ENCODE results near the gene TRIM25. TPM values are rescaled to one million over a fixed set of nuclear protein-coding genes. Genes with fewer than 3 reads are reported as not detected.

TRIM25 gene
- polyA plus RNA-seq, 1 of the 3 experiments (the other 2 are of a cell fraction), result 17.1 TPM

DNA sequence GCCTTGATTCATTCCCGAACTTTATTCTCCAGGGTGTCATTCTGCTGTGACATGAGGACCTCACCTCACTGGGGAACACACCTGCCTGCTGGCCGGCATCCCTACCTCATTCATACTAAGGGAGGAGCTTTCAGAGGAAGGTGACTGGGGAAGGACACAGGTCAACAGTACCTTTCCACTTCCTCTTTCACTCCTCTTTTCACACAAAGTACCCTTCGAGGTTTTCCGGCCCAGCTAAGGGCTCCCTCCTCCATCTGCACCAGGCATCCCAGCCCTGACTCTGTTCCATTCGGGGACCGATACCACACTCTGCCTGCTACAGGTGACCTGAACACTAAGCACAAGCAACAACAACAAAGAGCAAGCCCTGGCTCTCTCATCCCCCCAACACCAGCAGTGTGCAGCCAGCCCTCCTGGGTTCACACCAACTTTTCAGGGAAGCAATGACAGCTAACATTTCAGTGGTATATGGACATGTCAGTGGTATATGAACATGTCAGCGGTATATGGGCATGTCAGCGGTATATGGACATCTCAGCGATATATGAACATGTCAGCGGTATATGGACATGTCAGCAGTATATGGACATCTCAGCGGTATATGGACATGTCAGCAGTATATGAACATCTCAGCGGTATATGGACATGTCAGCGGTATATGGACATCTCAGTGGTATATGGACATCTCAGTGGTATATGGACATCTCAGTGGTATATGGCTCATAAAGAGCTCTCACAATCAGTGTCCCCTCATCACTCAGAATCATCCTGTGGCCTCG lies 16.0 kb downstream of the TRIM25 start:
- no peak for TF ChIP-seq YY1 (IDR thresholded peaks at IDR 0.05; ENCODE audit: low read depth)
- TF ChIP-seq, protein P1, sequence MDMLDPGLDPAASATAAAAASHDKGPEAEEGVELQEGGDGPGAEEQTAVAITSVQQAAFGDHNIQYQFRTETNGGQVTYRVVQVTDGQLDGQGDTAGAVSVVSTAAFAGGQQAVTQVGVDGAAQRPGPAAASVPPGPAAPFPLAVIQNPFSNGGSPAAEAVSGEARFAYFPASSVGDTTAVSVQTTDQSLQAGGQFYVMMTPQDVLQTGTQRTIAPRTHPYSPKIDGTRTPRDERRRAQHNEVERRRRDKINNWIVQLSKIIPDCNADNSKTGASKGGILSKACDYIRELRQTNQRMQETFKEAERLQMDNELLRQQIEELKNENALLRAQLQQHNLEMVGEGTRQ (IDR thresholded peaks at IDR 0.05; ENCODE audit: borderline replicate concordance, low read depth, low read length), result no peak
- TF ChIP-seq, protein P2, sequence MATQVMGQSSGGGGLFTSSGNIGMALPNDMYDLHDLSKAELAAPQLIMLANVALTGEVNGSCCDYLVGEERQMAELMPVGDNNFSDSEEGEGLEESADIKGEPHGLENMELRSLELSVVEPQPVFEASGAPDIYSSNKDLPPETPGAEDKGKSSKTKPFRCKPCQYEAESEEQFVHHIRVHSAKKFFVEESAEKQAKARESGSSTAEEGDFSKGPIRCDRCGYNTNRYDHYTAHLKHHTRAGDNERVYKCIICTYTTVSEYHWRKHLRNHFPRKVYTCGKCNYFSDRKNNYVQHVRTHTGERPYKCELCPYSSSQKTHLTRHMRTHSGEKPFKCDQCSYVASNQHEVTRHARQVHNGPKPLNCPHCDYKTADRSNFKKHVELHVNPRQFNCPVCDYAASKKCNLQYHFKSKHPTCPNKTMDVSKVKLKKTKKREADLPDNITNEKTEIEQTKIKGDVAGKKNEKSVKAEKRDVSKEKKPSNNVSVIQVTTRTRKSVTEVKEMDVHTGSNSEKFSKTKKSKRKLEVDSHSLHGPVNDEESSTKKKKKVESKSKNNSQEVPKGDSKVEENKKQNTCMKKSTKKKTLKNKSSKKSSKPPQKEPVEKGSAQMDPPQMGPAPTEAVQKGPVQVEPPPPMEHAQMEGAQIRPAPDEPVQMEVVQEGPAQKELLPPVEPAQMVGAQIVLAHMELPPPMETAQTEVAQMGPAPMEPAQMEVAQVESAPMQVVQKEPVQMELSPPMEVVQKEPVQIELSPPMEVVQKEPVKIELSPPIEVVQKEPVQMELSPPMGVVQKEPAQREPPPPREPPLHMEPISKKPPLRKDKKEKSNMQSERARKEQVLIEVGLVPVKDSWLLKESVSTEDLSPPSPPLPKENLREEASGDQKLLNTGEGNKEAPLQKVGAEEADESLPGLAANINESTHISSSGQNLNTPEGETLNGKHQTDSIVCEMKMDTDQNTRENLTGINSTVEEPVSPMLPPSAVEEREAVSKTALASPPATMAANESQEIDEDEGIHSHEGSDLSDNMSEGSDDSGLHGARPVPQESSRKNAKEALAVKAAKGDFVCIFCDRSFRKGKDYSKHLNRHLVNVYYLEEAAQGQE (IDR thresholded peaks at IDR 0.05; ENCODE audit: low read depth, low read length), result no peak
- TF ChIP-seq CHD2 (IDR thresholded peaks at IDR 0.05; ENCODE audit: low read length, partially characterized antibody), result no peak
- TF ChIP-seq, protein P3, sequence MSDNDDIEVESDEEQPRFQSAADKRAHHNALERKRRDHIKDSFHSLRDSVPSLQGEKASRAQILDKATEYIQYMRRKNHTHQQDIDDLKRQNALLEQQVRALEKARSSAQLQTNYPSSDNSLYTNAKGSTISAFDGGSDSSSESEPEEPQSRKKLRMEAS (IDR thresholded peaks at IDR 0.05; ENCODE audit: low read depth), result no peak
- peaks cover 5% of the 10 kb centered on the region for H3F3A ChIP-seq (replicated peaks; ENCODE audit: insufficient read depth)
- no peak overlapping the region for H3K27ac ChIP-seq (ENCODE audit: low read depth in 2 of 2, low read length in 1 of 2)
- no peak overlapping the region for H3K4me3 ChIP-seq (ENCODE audit: low read depth in 2 of 2, low read length in 1 of 2)
- H3K9me2 ChIP-seq, result no peaks in the 10 kb centered on the region
- H3K4me1 ChIP-seq (ENCODE audit: control insufficient read depth in 1 of 2, insufficient read depth in 2 of 2, low read depth in 1 of 2, low read length in 1 of 2), result peaks cover 0 to 12% of the 10 kb centered on the region in 2 experiments; a peak in 2 of 4 replicates
- ChIA-PET POLR2A (no interaction called here), CTCF (no interaction called here)
- no peak overlapping the region for H3K4me2 ChIP-seq
- WGBS (ENCODE audit: low lambda C conversion rate), result 96% methylated on average over 14 of the region's 14 CpGs
- H4K20me1 ChIP-seq (ENCODE audit: insufficient read depth), result no peaks in the 10 kb centered on the region
- no peaks in the 10 kb centered on the region for H3K79me2 ChIP-seq (ENCODE audit: insufficient read depth)
- H3K36me3 ChIP-seq (replicated peaks in 1 of 2; ENCODE audit: control insufficient read depth in 1 of 2, insufficient read depth in 2 of 2, low read length in 1 of 2), result peaks cover 2 to 43% of the 10 kb centered on the region in 2 experiments
- H2AFZ ChIP-seq (ENCODE audit: low read depth), result no peak overlapping the region
- H3K27me3 ChIP-seq (ENCODE audit: insufficient read depth), result no peaks in the 10 kb centered on the region
- H3K9ac ChIP-seq, result no peak overlapping the region
- no peak for DNase-seq
- no peaks in the 10 kb centered on the region for H3K9me3 ChIP-seq

DNA sequence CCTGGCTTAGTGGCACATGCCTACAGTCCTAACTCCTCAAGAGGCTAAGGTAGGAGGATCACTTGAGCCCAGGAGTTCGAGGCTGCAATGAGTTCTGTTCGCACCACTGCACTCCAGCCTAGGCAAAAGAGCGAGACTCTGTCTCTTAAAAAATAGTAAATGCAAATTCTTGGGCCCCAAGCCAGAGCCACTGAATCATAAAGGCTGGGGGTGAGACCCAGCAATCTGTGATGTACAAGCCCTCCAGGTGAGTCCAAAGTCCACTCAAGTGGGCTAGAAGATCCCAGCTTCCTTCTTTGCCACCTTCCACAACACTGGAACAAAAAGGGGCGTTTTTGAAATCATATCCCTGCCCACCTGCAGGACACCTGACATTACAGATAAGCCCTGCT lies 16.9 kb downstream of the TRIM25 start:
- Histone ChIP-seq H2AFZ (ENCODE audit: low read depth) (no peak overlapping the region), H3F3A (replicated peaks; ENCODE audit: insufficient read depth) (peaks cover 5% of the 10 kb centered on the region), H4K20me1 (ENCODE audit: insufficient read depth) (no peaks in the 10 kb centered on the region), H3K36me3 (replicated peaks in 1 of 2; ENCODE audit: control insufficient read depth in 1 of 2, insufficient read depth in 2 of 2, low read length in 1 of 2) (peaks cover 8 to 49% of the 10 kb centered on the region in 2 experiments), H3K9me3 (no peaks in the 10 kb centered on the region), H3K9me2 (no peaks in the 10 kb centered on the region), H3K4me1 (ENCODE audit: control insufficient read depth in 1 of 2, insufficient read depth in 2 of 2, low read depth in 1 of 2, low read length in 1 of 2) (peaks cover 0 to 6% of the 10 kb centered on the region in 2 experiments; a peak in 2 of 4 replicates), H3K79me2 (ENCODE audit: insufficient read depth) (no peaks in the 10 kb centered on the region), H3K4me2 (no peak overlapping the region), H3K9ac (no peak overlapping the region), H3K4me3 (ENCODE audit: low read depth in 2 of 2, low read length in 1 of 2) (no peak overlapping the region), H3K27me3 (ENCODE audit: insufficient read depth) (no peaks in the 10 kb centered on the region), H3K27ac (ENCODE audit: low read depth in 2 of 2, low read length in 1 of 2) (no peak overlapping the region)
- ChIA-PET CTCF (no interaction called here), POLR2A (interaction anchor here (0.7 kb wide), 1 partner anchor 677 kb away, joined by 3 read pairs; no protein-coding TSS in a partner anchor)
- DNase-seq, result no peak
- WGBS (ENCODE audit: low lambda C conversion rate), result 66% methylated on average over 4 of the region's 4 CpGs
- TF ChIP-seq, protein P1 (IDR thresholded peaks at IDR 0.05; ENCODE audit: borderline replicate concordance, low read depth, low read length), result no peak
- TF ChIP-seq NRF1 (IDR thresholded peaks at IDR 0.05; ENCODE audit: low read depth, low read length) (no peak), GATA2 (CRISPR knock-in tag; IDR thresholded peaks at IDR 0.05) (no peak), TAF1 (IDR thresholded peaks at IDR 0.05; ENCODE audit: borderline replicate concordance, low read depth, low read length) (no peak), POLR2AphosphoS5 (IDR thresholded peaks at IDR 0.05; ENCODE audit: low read depth, low read length) (no peak)
